IPS-18c (cell line): ENCODE measurements around the gene SNX9.

Experiments used
- H3K4me3 ChIP-seq: 2 replicates; pipeline ENCODE4 v1.7.0; 2013; ENCODE audit warnings: low read depth, mild to moderate bottlenecking, low read length, moderate library complexity; ENCODE audit not compliant: insufficient read depth
- H3K9me3 ChIP-seq: one replicate; pipeline ENCODE4 v1.6.1; 2013; ENCODE audit warnings: mild to moderate bottlenecking, low read length, moderate library complexity; ENCODE audit not compliant: control insufficient read depth, insufficient read depth

The SNX9 gene

GRCh38 chr6:157821342-157822033, 1.6 kb upstream of the SNX9 start:
- Histone ChIP-seq H3K4me3 (no peak overlapping the region), H3K9me3 (no peaks in the 10 kb centered on the region)

GRCh38 chr6:157822245-157823000, 623 bp upstream of the SNX9 start:
- no peaks in the 10 kb centered on the region for H3K9me3 ChIP-seq
- peak overlapping the region; percentile 46; the same call in 1 of the 2 replicates for H3K4me3 ChIP-seq

GRCh38 chr6:157823528-157824370, 703 bp downstream of the SNX9 start:
- H3K9me3 ChIP-seq, result no peaks in the 10 kb centered on the region
- peak overlapping the region; percentile 87 for H3K4me3 ChIP-seq

GRCh38 chr6:157825243-157825904, 2.3 kb downstream of the SNX9 start:
- Histone ChIP-seq H3K9me3 (no peaks in the 10 kb centered on the region), H3K4me3 (no peak overlapping the region)

GRCh38 chr6:157830354-157831017, 7.4 kb downstream of the SNX9 start:
- H3K4me3 ChIP-seq, result no peak overlapping the region
- no peaks in the 10 kb centered on the region for H3K9me3 ChIP-seq

GRCh38 chr6:157831018-157831369, 7.9 kb downstream of the SNX9 start:
- Histone ChIP-seq H3K9me3 (no peaks in the 10 kb centered on the region), H3K4me3 (no peak overlapping the region)

- H3K9me3 ChIP-seq, result no peaks in the 10 kb centered on the region
Measured at GRCh38 chr6:157831424-157832249, 8.6 kb downstream of the SNX9 start.

GRCh38 chr6:157832250-157832967, 9.4 kb downstream of the SNX9 start:
- H3K9me3 ChIP-seq, result no peaks in the 10 kb centered on the region

More at GRCh38 chr6:157831424-157832249, 8.6 kb downstream of the SNX9 start:
- no peak overlapping the region for H3K4me3 ChIP-seq

GRCh38 chr6:157834549-157834948, 11.5 kb downstream of the SNX9 start:
- Histone ChIP-seq H3K9me3 (no peaks in the 10 kb centered on the region), H3K4me3 (no peak overlapping the region)

More at GRCh38 chr6:157832250-157832967, 9.4 kb downstream of the SNX9 start:
- H3K4me3 ChIP-seq, result no peak overlapping the region

GRCh38 chr6:157838718-157839430, 15.8 kb downstream of the SNX9 start:
- no peak overlapping the region for H3K4me3 ChIP-seq
- H3K9me3 ChIP-seq, result no peaks in the 10 kb centered on the region

GRCh38 chr6:157839606-157840005, 16.6 kb downstream of the SNX9 start:
- no peak overlapping the region for H3K4me3 ChIP-seq
- H3K9me3 ChIP-seq, result no peaks in the 10 kb centered on the region

- Histone ChIP-seq H3K9me3 (no peaks in the 10 kb centered on the region), H3K4me3 (no peak overlapping the region)
Measured at GRCh38 chr6:157840261-157840660, 17.2 kb downstream of the SNX9 start.

GRCh38 chr6:157840776-157841175, 17.7 kb downstream of the SNX9 start:
- Histone ChIP-seq H3K9me3 (no peaks in the 10 kb centered on the region), H3K4me3 (no peak overlapping the region)

GRCh38 chr6:157841211-157841840, 18.3 kb downstream of the SNX9 start:
- Histone ChIP-seq H3K4me3 (no peak overlapping the region), H3K9me3 (no peaks in the 10 kb centered on the region)

GRCh38 chr6:157842212-157842611, 19.2 kb downstream of the SNX9 start:
- no peak overlapping the region for H3K4me3 ChIP-seq
- H3K9me3 ChIP-seq, result no peaks in the 10 kb centered on the region
